A549 (cell line): Measurements from ENCODE around the gene PRLR. TPM values are rescaled to one million over a fixed set of nuclear protein-coding genes. Genes with fewer than 3 reads are reported as not detected.

Experiments
- ATAC-seq, 2 experiments: fragments of 200-7000 bp in 1 of 2; fragments of >200 bp in 1 of 2; cut with Nextera tagmentation in 1 of 2; cut with Tn5 transposase in 1 of 2; 3 replicates each; pipeline versions ENCODE4 v1.8.0 to v1.9.1; 2018 to 2020; ENCODE audit warnings: mild to moderate bottlenecking in 1 of 2, moderate library complexity in 1 of 2
- CTCF ChIA-PET: fragments of 300-600 bp; sonication (Branson Sonifier 250); formaldehyde crosslinking; extraction: SDS; loops from one replicate; lab custom pipeline; 2021; ENCODE audit warnings: antibody characterized with exemption, inconsistent platforms; lab: Yijun Ruan, JAX
- POLR2A ChIA-PET: fragments of 350-600 bp; formaldehyde crosslinking; extraction: SDS; loops from one replicate; lab custom pipeline; 2021; ENCODE audit warnings: antibody characterized with exemption, inconsistent platforms; lab: Yijun Ruan, JAX
- DNase-seq, 2 experiments: peaks; one replicate each; pipeline versions ENCODE4 v3.0.0 to v3.0.0-alpha.2; 2011 to 2016; ENCODE audit warnings: low read depth in 1 of 2, low spot score in 1 of 2
- FAIRE-seq: peaks from 2 replicates; lab custom pipeline; 2011; peaks lifted over from hg19 to GRCh38; lab: Jason Lieb, UNC
- H3K27ac ChIP-seq, 2 experiments: fragments of >200 bp; sonication (Bioruptor Twin); formaldehyde crosslinking; 3 replicates each; pipeline ENCODE4 v1.5.1; 2016 to 2017
- H3K4me1 ChIP-seq: fragments of >200 bp; sonication (Bioruptor Twin); formaldehyde crosslinking; 3 replicates; pipeline ENCODE4 v1.6.1; 2016
- H3K4me2 ChIP-seq: fragments of >200 bp; sonication (Bioruptor Twin); formaldehyde crosslinking; 3 replicates; pipeline ENCODE4 v1.6.1; 2016
- H3K4me3 ChIP-seq: fragments of >200 bp; sonication (Bioruptor Twin); formaldehyde crosslinking; 3 replicates; pipeline ENCODE4 v1.5.1; 2016
- H3K9me3 ChIP-seq: fragments of >200 bp; sonication (Bioruptor Twin); formaldehyde crosslinking; 3 replicates; pipeline ENCODE4 v1.6.1; 2016
- CBX2 ChIP-seq: fragments of 200-600 bp; sonication (generic); IDR thresholded peaks from 2 replicates; pipeline ENCODE4 v1.6.1; 2016; ENCODE audit warnings: low read depth, mild to moderate bottlenecking, borderline replicate concordance
- CHD2 ChIP-seq: fragments of 150-350 bp; IDR thresholded peaks from 2 replicates; pipeline ENCODE4 v1.6.1; 2014; ENCODE audit warnings: low read length; ENCODE audit not compliant: partially characterized antibody
- CHD4 ChIP-seq: fragments of 200-600 bp; sonication (generic); IDR thresholded peaks from 2 replicates; pipeline ENCODE4 v1.6.1; 2016; ENCODE audit warnings: antibody characterized with exemption, mild to moderate bottlenecking, borderline replicate concordance
- CTCF ChIP-seq: fragments of >200 bp; sonication (Bioruptor Twin); formaldehyde crosslinking; IDR thresholded peaks from 3 replicates; pipeline ENCODE4 v1.5.1; 2016
- E2F6 ChIP-seq: IDR thresholded peaks from 2 replicates; pipeline ENCODE4 v1.6.1; 2012; ENCODE audit warnings: low read depth, borderline replicate concordance
- EHF ChIP-seq: fragments of 250-450 bp; sonication (Bioruptor Pico); IDR thresholded peaks from 2 replicates; pipeline ENCODE4 v1.5.0; 2020; ENCODE audit warnings: mild to moderate bottlenecking
- EP300 ChIP-seq, 2 experiments: fragments of >200 bp; sonication (Bioruptor Twin); formaldehyde crosslinking; IDR thresholded peaks; 2 replicates in 1 of 2; 3 replicates in 1 of 2; pipeline ENCODE4 v1.6.1; 2016 to 2017
- FOSB ChIP-seq: fragments of 250-450 bp; sonication (Bioruptor Pico); IDR thresholded peaks from 2 replicates; pipeline ENCODE4 v1.5.0; 2020; ENCODE audit warnings: mild to moderate bottlenecking, moderate library complexity
- HDAC2 ChIP-seq: fragments of 200-600 bp; sonication (generic); IDR thresholded peaks from 2 replicates; pipeline ENCODE4 v1.6.1; 2016
- HES2 ChIP-seq: fragments of >200 bp; sonication (Bioruptor Twin); formaldehyde crosslinking; IDR thresholded peaks from 2 replicates; pipeline ENCODE4 v1.6.1; 2016
- HOXB13 ChIP-seq: fragments of 250-450 bp; sonication (Bioruptor Pico); IDR thresholded peaks from 2 replicates; pipeline ENCODE4 v1.5.0; 2020; ENCODE audit warnings: low read depth, mild to moderate bottlenecking, moderate library complexity
- HOXB5 ChIP-seq: fragments of 250-450 bp; sonication (Bioruptor Pico); IDR thresholded peaks from 2 replicates; pipeline ENCODE4 v1.5.0; 2020; ENCODE audit warnings: mild to moderate bottlenecking, moderate library complexity
- KDM1A ChIP-seq: fragments of 200-600 bp; sonication (generic); IDR thresholded peaks from 2 replicates; pipeline ENCODE4 v1.6.1; 2016; ENCODE audit warnings: low read depth, mild to moderate bottlenecking
- MAX ChIP-seq: IDR thresholded peaks from 2 replicates; pipeline ENCODE4 v1.6.1; 2012
- MAZ ChIP-seq: fragments of 150-350 bp; IDR thresholded peaks from 2 replicates; pipeline ENCODE4 v1.6.1; 2014; ENCODE audit warnings: antibody characterized with exemption, low read depth, low read length, borderline replicate concordance
- MYC ChIP-seq: IDR thresholded peaks from 2 replicates; pipeline ENCODE4 v1.6.1; 2012; ENCODE audit warnings: mild to moderate bottlenecking, inconsistent platforms, low read length, improper control_type of control experiment, borderline replicate concordance
- PHF8 ChIP-seq: fragments of 200-600 bp; sonication (generic); IDR thresholded peaks from 2 replicates; pipeline ENCODE4 v1.6.1; 2016; ENCODE audit warnings: low read depth, mild to moderate bottlenecking, antibody characterized with exemption, moderate library complexity, borderline replicate concordance
- POLR2A ChIP-seq: IDR thresholded peaks from 2 replicates; pipeline ENCODE4 v1.6.1; 2012; ENCODE audit warnings: mild to moderate bottlenecking, low read length
- POLR2AphosphoS2 ChIP-seq: conservative IDR thresholded peaks from 2 replicates; pipeline ENCODE4 v1.6.1; 2012; ENCODE audit warnings: low read length, improper control_type of control experiment, inconsistent platforms
- RARB ChIP-seq: fragments of 250-450 bp; sonication (Bioruptor Pico); IDR thresholded peaks from 2 replicates; pipeline ENCODE4 v1.8.0; 2021; ENCODE audit warnings: mild to moderate bottlenecking, moderate library complexity
- RCOR1 ChIP-seq: fragments of 150-350 bp; IDR thresholded peaks from 2 replicates; pipeline ENCODE4 v1.6.1; 2014; ENCODE audit warnings: antibody characterized with exemption, low read length, low read depth
- RFX5 ChIP-seq: fragments of 450-650 bp; IDR thresholded peaks from 2 replicates; pipeline ENCODE4 v1.7.1; 2014; ENCODE audit warnings: antibody characterized with exemption, mild to moderate bottlenecking, moderate library complexity
- RNF2 ChIP-seq: fragments of 200-600 bp; sonication (generic); IDR thresholded peaks from 2 replicates; pipeline ENCODE4 v1.6.1; 2016; ENCODE audit warnings: low read depth, mild to moderate bottlenecking, antibody characterized with exemption, moderate library complexity, borderline replicate concordance
- SREBF2 ChIP-seq: fragments of 450-650 bp; IDR thresholded peaks from 2 replicates; pipeline ENCODE4 v1.6.1; 2014; ENCODE audit warnings: mild to moderate bottlenecking, moderate library complexity
- TFCP2L1 ChIP-seq: fragments of 250-450 bp; sonication (Bioruptor Pico); IDR thresholded peaks from 2 replicates; pipeline ENCODE4 v1.5.0; 2021; ENCODE audit warnings: mild to moderate bottlenecking
- USF2 ChIP-seq: fragments of 450-650 bp; IDR thresholded peaks from 2 replicates; pipeline ENCODE4 v1.6.1; 2014; ENCODE audit warnings: antibody characterized with exemption
- ZC3H11A ChIP-seq: fragments of 450-650 bp; IDR thresholded peaks from 2 replicates; pipeline ENCODE4 v1.6.1; 2014; ENCODE audit warnings: antibody characterized with exemption, mild to moderate bottlenecking
- WGBS: methylation state at CpG from one replicate; pipeline ENCODE4 v1.1.6; 2017; ENCODE audit errors: missing lambda C conversion rate; 5-methylcytosine and 5-hydroxymethylcytosine counted together
- polyA plus RNA-seq, 4 experiments: library from polyadenylated mRNA; depleted of rRNA in 3 of 4; stranded (reverse); fragments of >200 nt; fragmentation: RNase III in 1 of 4; extraction: RNeasy Plus Mini Kit Qiagen cat#74134 plus additional on column Dnase treatment in 1 of 4; gene quantifications; 2 replicates in 3 of 4; 3 replicates in 1 of 4; pipeline ENCODE4 v1.2.3, GENCODE V29; 2011 to 2017

Gene PRLR
- polyA plus RNA-seq, 2 of the 4 experiments (the other 2 are of a cell fraction): 0.09 TPM; not detected in 1

- WGBS: 0% methylated on average over 4 of the region's 4 CpGs
- DNase-seq (no peak), FAIRE-seq (no peak), ATAC-seq (no peak)
- TF ChIP-seq TFCP2L1 (CRISPR knock-in tag): no peak
- TF ChIP-seq EP300 (IDR thresholded peaks at IDR 0.05): no peak
- no peak for TF ChIP-seq MAX
- TF ChIP-seq FOSB: no peak
- TF ChIP-seq POLR2AphosphoS2: no peak
- no peak for TF ChIP-seq HES2
- TF ChIP-seq ZC3H11A: no peak
- no peak for TF ChIP-seq RNF2
- no peak for TF ChIP-seq RCOR1
- TF ChIP-seq HDAC2: no peak
- TF ChIP-seq PHF8: no peak
- TF ChIP-seq SREBF2: no peak
- Histone ChIP-seq H3K4me2 (no peak overlapping the region), H3K27ac (no peak overlapping the region), H3K9me3 (no peaks in the 10 kb centered on the region; the same call in 1 of the 3 replicates), H3K4me3 (no peak overlapping the region), H3K4me1 (no peaks in the 10 kb centered on the region)
- ChIA-PET POLR2A (no interaction called here), CTCF (interaction anchor here (0.6 to 0.8 kb wide), 2 partner anchors 12 to 190 kb away, joined by 3 to 4 read pairs; no protein-coding TSS in a partner anchor)
Observed at GRCh38 chr5:35073160-35073559, 157.1 kb downstream of the PRLR start.

GRCh38 chr5:35069188-35069587 is 161.1 kb downstream of the PRLR start:
- DNase-seq: no peak
- Histone ChIP-seq H3K4me2 (no peak overlapping the region), H3K4me1 (no peaks in the 10 kb centered on the region), H3K4me3 (no peak overlapping the region), H3K27ac (no peak overlapping the region), H3K9me3 (no peaks in the 10 kb centered on the region; the same call in 1 of the 3 replicates)
- TF ChIP-seq FOSB (no peak), RARB (CRISPR knock-in tag) (no peak), POLR2A (no peak), HOXB5 (CRISPR knock-in tag) (no peak), MAZ (no peak), PHF8 (no peak), RFX5 (no peak), USF2 (no peak), E2F6 (no peak), CHD4 (no peak), KDM1A (no peak), MYC (no peak), CBX2 (no peak), EHF (CRISPR knock-in tag) (no peak), RNF2 (no peak), HOXB13 (CRISPR knock-in tag) (no peak), CHD2 (no peak), CTCF (no peak)
- FAIRE-seq: no peak
- no peak for ATAC-seq
- ChIA-PET POLR2A (no interaction called here), CTCF (no interaction called here)
- WGBS: 0% methylated on average over 1 of the region's 1 CpG
